HepG2 (cell line): ENCODE measurements around the gene HORMAD2. TPM values are rescaled to one million over a fixed set of nuclear protein-coding genes. Genes with fewer than 3 reads are reported as not detected.
A peak's percentile ranks its signal among the peaks of the same experiment; 100 is the strongest.

Experiments
- AGO1 ChIP-seq: fragments of 200-400 bp; formaldehyde crosslinking; IDR thresholded peaks from 2 replicates; pipeline ENCODE4 v1.6.1; 2017; ENCODE audit warnings: mild to moderate bottlenecking, low read depth, low read length, moderate library complexity; ENCODE audit not compliant: poor library complexity, severe bottlenecking
- CHD4 ChIP-seq: fragments of 200-600 bp; sonication (generic); IDR thresholded peaks from 2 replicates; pipeline ENCODE4 v1.7.0; 2017; ENCODE audit warnings: mild to moderate bottlenecking, low read length, borderline replicate concordance
- CREM ChIP-seq, 2 experiments: sonication (generic) in 1 of 2; formaldehyde crosslinking in 1 of 2; IDR thresholded peaks; 2 replicates each; pipeline versions ENCODE4 v1.4.0 to v1.6.1; 2016 to 2020; ENCODE audit warnings: antibody characterized with exemption in 1 of 2, mild to moderate bottlenecking in 1 of 2, missing genetic modification reagents in 1 of 2
- IKZF1 ChIP-seq: fragments of 450-650 bp; IDR thresholded peaks from 2 replicates; pipeline ENCODE4 v1.7.1; 2016
- IKZF4 ChIP-seq: sonication (generic); formaldehyde crosslinking; IDR thresholded peaks from 2 replicates; pipeline ENCODE4 v1.5.1; 2020; ENCODE audit warnings: borderline replicate concordance, mild to moderate bottlenecking, low read depth, missing genetic modification reagents; ENCODE audit errors: not compliant biosample characterization
- JUNB ChIP-seq: sonication (generic); formaldehyde crosslinking; IDR thresholded peaks from 2 replicates; pipeline ENCODE4 v1.8.0; 2022; ENCODE audit warnings: missing genetic modification reagents, mild to moderate bottlenecking, borderline replicate concordance
- KDM4B ChIP-seq: sonication (generic); formaldehyde crosslinking; IDR thresholded peaks from 2 replicates; pipeline ENCODE4 v1.4.0; 2020; ENCODE audit warnings: missing genetic modification reagents
- KDM5B ChIP-seq: sonication (generic); formaldehyde crosslinking; IDR thresholded peaks from 2 replicates; pipeline ENCODE4 v1.4.0; 2020; ENCODE audit warnings: missing genetic modification reagents, mild to moderate bottlenecking, borderline replicate concordance
- LBX2 ChIP-seq: sonication (generic); formaldehyde crosslinking; IDR thresholded peaks from 2 replicates; pipeline ENCODE4 v1.5.0; 2020; ENCODE audit warnings: missing genetic modification reagents, mild to moderate bottlenecking, borderline replicate concordance
- NFKBIZ ChIP-seq: IDR thresholded peaks from 2 replicates; pipeline ENCODE4 v1.6.1; 2018; ENCODE audit warnings: missing genetic modification reagents, missing compliant biosample characterization
- NR2C2 ChIP-seq: sonication (generic); formaldehyde crosslinking; IDR thresholded peaks from 2 replicates; pipeline ENCODE4 v1.4.0; 2020; ENCODE audit warnings: missing genetic modification reagents, mild to moderate bottlenecking, moderate library complexity, borderline replicate concordance
- PTBP1 ChIP-seq: fragments of 200-400 bp; formaldehyde crosslinking; IDR thresholded peaks from 2 replicates; pipeline ENCODE4 v1.6.1; 2018; ENCODE audit warnings: low read length, low read depth; ENCODE audit not compliant: poor library complexity, severe bottlenecking
- RNF2 ChIP-seq: fragments of 450-650 bp; conservative IDR thresholded peaks from 2 replicates; pipeline ENCODE4 v1.6.1; 2016; ENCODE audit warnings: low read depth
- SIN3A ChIP-seq: IDR thresholded peaks from 2 replicates; pipeline ENCODE4 v1.6.1; 2011; ENCODE audit warnings: low read depth, mild to moderate bottlenecking, control low read depth, low read length, borderline replicate concordance
- SNRNP70 ChIP-seq: fragments of 200-400 bp; formaldehyde crosslinking; IDR thresholded peaks from 2 replicates; pipeline ENCODE4 v1.6.1; 2017; ENCODE audit warnings: mild to moderate bottlenecking, low read depth, low read length, moderate library complexity
- TFE3 ChIP-seq: IDR thresholded peaks from 2 replicates; pipeline ENCODE4 v1.6.1; 2016
- THAP8 ChIP-seq: sonication (generic); formaldehyde crosslinking; IDR thresholded peaks from 2 replicates; pipeline ENCODE4 v1.5.1; 2020; ENCODE audit warnings: missing genetic modification reagents, mild to moderate bottlenecking, borderline replicate concordance
- YY1 ChIP-seq: IDR thresholded peaks from 2 replicates; pipeline ENCODE4 v1.6.1; 2011; ENCODE audit warnings: low read length, low read depth, moderate library complexity, mild to moderate bottlenecking; ENCODE audit not compliant: insufficient read depth, insufficient replicate concordance
- ZNF138 ChIP-seq: sonication (generic); formaldehyde crosslinking; IDR thresholded peaks from 2 replicates; pipeline ENCODE4 v1.5.0; 2020; ENCODE audit warnings: mild to moderate bottlenecking, low read depth, missing genetic modification reagents
- ZNF224 ChIP-seq: sonication (generic); formaldehyde crosslinking; IDR thresholded peaks from 2 replicates; pipeline ENCODE4 v1.5.0; 2020; ENCODE audit warnings: mild to moderate bottlenecking, missing genetic modification reagents
- ZNF317 ChIP-seq: sonication (generic); formaldehyde crosslinking; IDR thresholded peaks from 2 replicates; pipeline ENCODE4 v1.5.0; 2020; ENCODE audit warnings: mild to moderate bottlenecking, missing genetic modification reagents
- ZNF614 ChIP-seq: IDR thresholded peaks from 2 replicates; pipeline ENCODE4 v1.6.1; 2018; ENCODE audit warnings: missing biosample characterization, missing genetic modification reagents, inconsistent platforms, borderline replicate concordance
- ZNF770 ChIP-seq: sonication (generic); formaldehyde crosslinking; IDR thresholded peaks from 2 replicates; pipeline ENCODE4 v1.5.0; 2020; ENCODE audit warnings: mild to moderate bottlenecking, missing genetic modification reagents
- ZNF883 ChIP-seq: sonication (generic); formaldehyde crosslinking; IDR thresholded peaks from 2 replicates; pipeline ENCODE4 v1.5.1; 2020; ENCODE audit warnings: mild to moderate bottlenecking, missing genetic modification reagents; ENCODE audit errors: not compliant biosample characterization
- ZSCAN5A ChIP-seq: sonication (generic); formaldehyde crosslinking; IDR thresholded peaks from 2 replicates; pipeline ENCODE4 v1.8.0; 2022; ENCODE audit warnings: mild to moderate bottlenecking, missing genetic modification reagents, borderline replicate concordance
- polyA plus RNA-seq, 8 experiments: library from polyadenylated mRNA; depleted of rRNA in 3 of 8; stranded (reverse) in 7 of 8; unstranded in 1 of 8; fragments of >200 nt; fragmentation: Illumina TruSeq in 4 of 8; extraction: Trizol in 4 of 8; gene quantifications; 2 replicates each; pipeline versions ENCODE4 v1.2.1 to v1.2.3, GENCODE V29; 2011 to 2016; ENCODE audit warnings: low read depth in 4 of 8, missing spikeins in 1 of 8, mixed read lengths in 1 of 8; ENCODE audit not compliant: insufficient read depth in 1 of 8
- total RNA-seq, 5 experiments: library from RNA; depleted of rRNA; stranded (reverse); fragments of >200 nt; fragmentation: Illumina TruSeq; extraction: Trizol; gene quantifications; 2 replicates each; pipeline ENCODE4 v1.2.3, GENCODE V29; 2016; ENCODE audit warnings: low read depth in 1 of 5

Gene HORMAD2
- total and polyA plus RNA-seq, 2 of the 13 experiments (the other 11 are each of a cell fraction or from before 2014, with no cell fraction given), result not detected

- TF ChIP-seq TFE3 (CRISPR knock-in tag) (0 out of 2 replicates have a peak, but pooled peaks have one; percentile 14), IKZF1 (no peak), AGO1 (no peak), ZNF138 (CRISPR knock-in tag) (no peak), YY1 (no peak), ZNF770 (CRISPR knock-in tag) (no peak; the same call in 1 of the 2 replicates), NFKBIZ (CRISPR knock-in tag) (no peak), ZNF317 (CRISPR knock-in tag) (no peak), THAP8 (CRISPR knock-in tag) (no peak), JUNB (CRISPR knock-in tag) (no peak), NR2C2 (peak; percentile 58; the same call in 1 of the 2 replicates), SIN3A (no peak), RNF2 (no peak), CHD4 (no peak), KDM5B (CRISPR knock-in tag) (no peak), ZNF224 (CRISPR knock-in tag) (no peak), ZNF614 (CRISPR knock-in tag) (0 out of 2 replicates have a peak, but pooled peaks have one; percentile 37), KDM4B (CRISPR knock-in tag) (no peak), LBX2 (CRISPR knock-in tag) (no peak), IKZF4 (no peak), ZNF883 (no peak), SNRNP70 (no peak), PTBP1 (no peak), CREM (IDR thresholded peaks at IDR 0.05) (peak; percentile 70; the same call in 1 of the 2 replicates), CREM (CRISPR knock-in tag; IDR thresholded peaks at IDR 0.05) (no peak), ZSCAN5A (CRISPR knock-in tag) (no peak)
Observed at GRCh38 chr22:30054764-30055069, 25.5 kb upstream of the HORMAD2 start (continued).
